H1 (cell line): ENCODE results near the gene CEACAM1. TPM values are rescaled to one million over a fixed set of nuclear protein-coding genes. Genes with fewer than 3 reads are reported as not detected.

Experiments
- CTCF ChIA-PET: fragments of 300-600 bp; sonication (Branson Sonifier 250); formaldehyde crosslinking; loops from one replicate; lab custom pipeline; 2021; ENCODE audit not compliant: partially characterized antibody; lab: Charles Lee
- POLR2A ChIA-PET: fragments of 300-600 bp; sonication (Branson Sonifier 250); formaldehyde crosslinking; loops from one replicate; lab custom pipeline; 2021; ENCODE audit warnings: inconsistent platforms; ENCODE audit not compliant: partially characterized antibody; lab: Charles Lee
- DNase-seq, 2 experiments: peaks; one replicate each; pipeline versions ENCODE4 v3.0.0 to v3.0.0-alpha.2; 2010 to 2022; ENCODE audit warnings: low spot score in 2 of 2, low read depth in 1 of 2, mixed read lengths in 1 of 2
- FAIRE-seq: peaks from 2 replicates; lab custom pipeline; 2011; peaks lifted over from hg19 to GRCh38; lab: Jason Lieb, UNC
- H2AFZ ChIP-seq: 2 replicates; pipeline ENCODE4 v1.8.1; 2012; ENCODE audit warnings: low read length, inconsistent platforms
- H2AK5ac ChIP-seq: 2 replicates; pipeline ENCODE4 v1.6.1; 2013; ENCODE audit warnings: low read depth, low read length
- H2BK120ac ChIP-seq: replicated peaks from 2 replicates; pipeline ENCODE3; 2013; ENCODE audit warnings: low read depth, low read length, inconsistent platforms
- H2BK12ac ChIP-seq: 2 replicates; pipeline ENCODE4 v1.6.1; 2013; ENCODE audit warnings: low read depth, low read length
- H2BK15ac ChIP-seq: 2 replicates; pipeline ENCODE4 v1.6.1; 2013; ENCODE audit warnings: low read length
- H2BK20ac ChIP-seq: 2 replicates; pipeline ENCODE4 v1.6.1; 2013; ENCODE audit warnings: low read length
- H2BK5ac ChIP-seq: 2 replicates; pipeline ENCODE4 v1.6.1; 2013; ENCODE audit warnings: low read depth, low read length
- H3K14ac ChIP-seq: 2 replicates; pipeline ENCODE4 v1.6.1; 2013; ENCODE audit warnings: inconsistent platforms; ENCODE audit not compliant: insufficient read length
- H3K18ac ChIP-seq: 2 replicates; pipeline ENCODE4 v1.6.1; 2013; ENCODE audit warnings: low read length; ENCODE audit errors: extremely low read depth
- H3K23ac ChIP-seq: 2 replicates; pipeline ENCODE4 v1.6.1; 2013; ENCODE audit warnings: inconsistent platforms; ENCODE audit not compliant: insufficient read length
- H3K23me2 ChIP-seq: 2 replicates; pipeline ENCODE4 v1.6.1; 2013; ENCODE audit warnings: low read depth, low read length
- H3K27ac ChIP-seq: 2 replicates; pipeline ENCODE4 v1.6.1; 2011; ENCODE audit warnings: low read depth, low read length, inconsistent platforms
- H3K27me3 ChIP-seq, 4 experiments: replicated peaks in 1 of 4; 1 replicate in 1 of 4; 2 replicates in 3 of 4; pipeline versions ENCODE4 v1.6.1 to v1.8.1; 2011 to 2013; ENCODE audit warnings: low read length in 3 of 4, mild to moderate bottlenecking in 3 of 4, inconsistent platforms in 2 of 4, mixed read lengths in 2 of 4, moderate library complexity in 1 of 4; ENCODE audit not compliant: control insufficient read depth in 3 of 4, insufficient read depth in 3 of 4; ENCODE audit errors: extremely low read depth in 1 of 4
- H3K36me3 ChIP-seq, 4 experiments: 2 replicates each; pipeline versions ENCODE4 v1.6.1 to v1.8.1; 2011 to 2013; ENCODE audit warnings: mild to moderate bottlenecking in 4 of 4, low read length in 3 of 4, moderate library complexity in 2 of 4, control low read depth in 1 of 4, inconsistent platforms in 1 of 4; ENCODE audit not compliant: insufficient read depth in 4 of 4, control insufficient read depth in 2 of 4
- H3K4ac ChIP-seq: replicated peaks from 2 replicates; pipeline ENCODE3; 2013; ENCODE audit warnings: low read length, low read depth, mixed read lengths, inconsistent platforms; ENCODE audit not compliant: insufficient read length
- H3K4me1 ChIP-seq, 4 experiments: replicated peaks in 1 of 4; 1 replicate in 1 of 4; 2 replicates in 3 of 4; pipeline versions ENCODE4 v1.6.1 to v1.8.1; 2011 to 2013; ENCODE audit warnings: low read length in 3 of 4, inconsistent platforms in 2 of 4, mixed read lengths in 1 of 4; ENCODE audit not compliant: insufficient read depth in 4 of 4, control insufficient read depth in 3 of 4
- H3K4me2 ChIP-seq, 2 experiments: 2 replicates each; pipeline versions ENCODE4 v1.6.1 to v1.8.1; 2011 to 2013; ENCODE audit warnings: low read depth in 2 of 2, low read length in 2 of 2, control low read depth in 1 of 2, inconsistent platforms in 1 of 2, mild to moderate bottlenecking in 1 of 2; ENCODE audit not compliant: insufficient read depth in 1 of 2
- H3K4me3 ChIP-seq, 4 experiments: fragments of 200-600, 300-600 bp in 1 of 4; sonication (generic), shearing (Covaris generic), sonication (Bioruptor Twin) in 1 of 4; 2 replicates each; pipeline versions ENCODE4 v1.5.1 to v1.8.1; 2011 to 2016; ENCODE audit warnings: low read length in 4 of 4, low read depth in 3 of 4, control low read depth in 2 of 4, inconsistent platforms in 2 of 4, mild to moderate bottlenecking in 2 of 4, mixed read lengths in 1 of 4, moderate library complexity in 1 of 4; ENCODE audit not compliant: insufficient read depth in 2 of 4; ENCODE audit errors: extremely low read depth in 1 of 4
- H3K56ac ChIP-seq: replicated peaks from 2 replicates; pipeline ENCODE3; 2013; ENCODE audit warnings: low read depth, mild to moderate bottlenecking, mixed read lengths, low read length, inconsistent platforms; ENCODE audit not compliant: insufficient read length
- H3K79me1 ChIP-seq: 2 replicates; pipeline ENCODE4 v1.6.1; 2013; ENCODE audit warnings: low read depth, low read length, control low read depth
- H3K79me2 ChIP-seq, 2 experiments: 2 replicates each; pipeline versions ENCODE4 v1.6.1 to v1.8.1; 2012 to 2013; ENCODE audit warnings: low read length in 2 of 2, mild to moderate bottlenecking in 2 of 2, inconsistent platforms in 1 of 2; ENCODE audit not compliant: insufficient read depth in 2 of 2, control insufficient read depth in 1 of 2
- H3K9ac ChIP-seq, 4 experiments: replicated peaks in 1 of 4; 1 replicate in 1 of 4; 2 replicates in 3 of 4; pipeline versions ENCODE4 v1.6.1 to v1.8.1; 2011 to 2013; ENCODE audit warnings: low read depth in 3 of 4, low read length in 3 of 4, control low read depth in 2 of 4, mild to moderate bottlenecking in 2 of 4, moderate library complexity in 2 of 4, inconsistent platforms in 1 of 4; ENCODE audit errors: extremely low read depth in 1 of 4
- H3K9me3 ChIP-seq, 2 experiments: 2 replicates each; pipeline versions ENCODE4 v1.6.1 to v1.8.1; 2012 to 2013; ENCODE audit warnings: mild to moderate bottlenecking in 2 of 2, moderate library complexity in 2 of 2, control low read depth in 1 of 2, inconsistent platforms in 1 of 2, low read depth in 1 of 2, low read length in 1 of 2, mixed read lengths in 1 of 2; ENCODE audit not compliant: insufficient read depth in 2 of 2
- H4K20me1 ChIP-seq, 2 experiments: replicated peaks in 1 of 2; 2 replicates each; pipeline versions ENCODE3 to v1.8.1; 2011 to 2013; ENCODE audit warnings: inconsistent platforms in 2 of 2, low read length in 2 of 2, mild to moderate bottlenecking in 1 of 2; ENCODE audit not compliant: insufficient read depth in 2 of 2, control insufficient read depth in 1 of 2
- H4K5ac ChIP-seq: 2 replicates; pipeline ENCODE4 v1.6.1; 2013; ENCODE audit warnings: low read length, low read depth, mixed read lengths, inconsistent platforms; ENCODE audit not compliant: insufficient read length
- H4K8ac ChIP-seq: 2 replicates; pipeline ENCODE4 v1.8.0; 2013; ENCODE audit warnings: mild to moderate bottlenecking, moderate library complexity, low read length, inconsistent platforms; ENCODE audit not compliant: insufficient read depth; ENCODE audit errors: extremely low read depth
- H4K91ac ChIP-seq: replicated peaks from 2 replicates; pipeline ENCODE3; 2013; ENCODE audit warnings: low read length, mixed read lengths, inconsistent platforms; ENCODE audit not compliant: insufficient read length
- BRCA1 ChIP-seq: IDR thresholded peaks from 2 replicates; pipeline ENCODE4 v1.6.1; 2012; ENCODE audit warnings: low read depth, low read length, improper control_type of control experiment
- CHD2 ChIP-seq: IDR thresholded peaks from 2 replicates; pipeline ENCODE4 v1.6.1; 2012; ENCODE audit warnings: low read length, improper control_type of control experiment
- EGR1 ChIP-seq: IDR thresholded peaks from 2 replicates; pipeline ENCODE4 v1.6.1; 2011; ENCODE audit warnings: low read depth, low read length, borderline replicate concordance
- HDAC2 ChIP-seq, 2 experiments: fragments of 300-600 bp in 1 of 2; sonication (generic) in 1 of 2; IDR thresholded peaks; 2 replicates each; pipeline ENCODE4 v1.6.1; 2011 to 2012; ENCODE audit warnings: low read depth in 2 of 2, low read length in 2 of 2, mild to moderate bottlenecking in 2 of 2, moderate library complexity in 2 of 2, borderline replicate concordance in 1 of 2, inconsistent platforms in 1 of 2
- KDM1A ChIP-seq: fragments of 200-600, 300-600 bp; sonication (generic); IDR thresholded peaks from 2 replicates; pipeline ENCODE4 v1.7.1; 2016; ENCODE audit warnings: mild to moderate bottlenecking, low read length, borderline replicate concordance
- KDM4A ChIP-seq: IDR thresholded peaks from one replicate; pipeline ENCODE4 v1.7.1; 2012; ENCODE audit warnings: low read depth, mild to moderate bottlenecking, moderate library complexity, low read length, inconsistent platforms; ENCODE audit not compliant: severe bottlenecking
- MAFK ChIP-seq: IDR thresholded peaks from 2 replicates; pipeline ENCODE4 v1.6.1; 2012; ENCODE audit warnings: low read depth, mild to moderate bottlenecking, improper control_type of control experiment, low read length
- MAX ChIP-seq: IDR thresholded peaks from 2 replicates; pipeline ENCODE4 v1.6.1; 2012; ENCODE audit warnings: inconsistent platforms
- RFX5 ChIP-seq: IDR thresholded peaks from 2 replicates; pipeline ENCODE4 v1.6.1; 2011; ENCODE audit warnings: low read depth, low read length, improper control_type of control experiment, borderline replicate concordance
- SAP30 ChIP-seq: fragments of 300-600 bp; sonication (generic); IDR thresholded peaks from 2 replicates; pipeline ENCODE4 v1.7.1; 2012; ENCODE audit warnings: low read length, moderate library complexity, mild to moderate bottlenecking, inconsistent platforms; ENCODE audit not compliant: insufficient read depth, insufficient replicate concordance
- SP4 ChIP-seq: IDR thresholded peaks from 2 replicates; pipeline ENCODE4 v1.6.1; 2012; ENCODE audit warnings: low read length, inconsistent platforms
- SRF ChIP-seq: IDR thresholded peaks from 2 replicates; pipeline ENCODE4 v1.6.1; 2011; ENCODE audit warnings: mild to moderate bottlenecking, low read depth, low read length, moderate library complexity
- YY1 ChIP-seq: IDR thresholded peaks from 2 replicates; pipeline ENCODE4 v1.6.1; 2011; ENCODE audit warnings: low read depth, mild to moderate bottlenecking, low read length
- ZNF274 ChIP-seq: IDR thresholded peaks from 2 replicates; pipeline ENCODE4 v1.7.0; 2012; ENCODE audit warnings: low read length, borderline replicate concordance; ENCODE audit errors: extremely low read depth
- WGBS, 2 experiments: shearing (Covaris generic) in 1 of 2; methylation state at CpG; one replicate each; pipeline versions ENCODE4 v1.1.6 to v1.1.7; 2013 to 2015; ENCODE audit warnings: low lambda C conversion rate in 2 of 2, mixed read lengths in 2 of 2, inconsistent platforms in 1 of 2, low coverage in 1 of 2, missing lambda C conversion rate in 1 of 2; ENCODE audit not compliant: insufficient replicate concordance in 2 of 2, insufficient coverage in 1 of 2, insufficient read length in 1 of 2; ENCODE audit errors: extremely low coverage in 1 of 2, missing lambda C conversion rate in 1 of 2; 5-methylcytosine and 5-hydroxymethylcytosine counted together
- polyA plus RNA-seq, 7 experiments: library from polyadenylated mRNA; depleted of rRNA in 3 of 7; stranded (reverse) in 5 of 7; unstranded in 2 of 7; fragments of >200 nt in 5 of 7; fragments of 200-250 nt in 2 of 7; gene quantifications; 1 replicate in 5 of 7; 2 replicates in 1 of 7; 4 replicates in 1 of 7; pipeline versions ENCODE4 v1.2.1 to v1.2.3, GENCODE V29; 2011 to 2013; ENCODE audit warnings: missing spikeins in 2 of 7, mixed read lengths in 2 of 7
- total RNA-seq: library from RNA; stranded (reverse); fragmentation: NEBNext Ultra II Directional; extraction: Animal tissue kit (Norgen Biotek cat#: 25700); gene quantifications from 2 replicates; pipeline ENCODE4 v1.2.1, GENCODE V29; 2021

The CEACAM1 gene
- total and polyA plus RNA-seq, 2 of the 8 experiments (the other 6 are each of a cell fraction or from before 2014, with no cell fraction given), result 1.8 to 3.6 TPM

- no peak overlapping the region for H2AFZ ChIP-seq
- no peak overlapping the region for H2BK5ac ChIP-seq
- H3K4me1 ChIP-seq, result 0 out of 7 replicates have a peak, but pooled peaks cover 0 to 2% (median 0%) of the 10 kb centered on the region in 4 experiments
- DNase-seq, result no peak
- no peak overlapping the region for H2BK15ac ChIP-seq
- H3K4ac ChIP-seq, result no peak overlapping the region
- H3K4me2 ChIP-seq, result no peak overlapping the region
- H2BK20ac ChIP-seq, result no peak overlapping the region
- peaks cover 4 to 11% of the 10 kb centered on the region in 2 experiments; a peak in 1 of 4 replicates for H3K9me3 ChIP-seq
- TF ChIP-seq KDM4A (no peak), EGR1 (no peak), MAFK (no peak), YY1 (no peak), CHD2 (no peak), MAX (no peak), SP4 (no peak), ZNF274 (no peak), SAP30 (no peak), KDM1A (no peak), BRCA1 (no peak), HDAC2 (IDR thresholded peaks at IDR 0.05; ENCODE audit: borderline replicate concordance in 1 of 2, low read depth in 2 of 2, low read length in 2 of 2) (no peak), RFX5 (no peak), SRF (no peak)
- TF ChIP-seq, all 59 proteins: peak for 0
- no peaks in the 10 kb centered on the region for H3K79me2 ChIP-seq
- H2AK5ac ChIP-seq, result no peak overlapping the region
- H4K91ac ChIP-seq, result no peak overlapping the region
- H3K23me2 ChIP-seq, result no peaks in the 10 kb centered on the region
- no peak overlapping the region for H2BK12ac ChIP-seq
- H3K56ac ChIP-seq, result no peak overlapping the region
- CTCF ChIA-PET, result interaction anchor here (1.0 to 1.7 kb wide), 2 partner anchors 107 to 115 kb away, joined by 3 to 5 read pairs; no protein-coding TSS in a partner anchor
- WGBS, 2 experiments, result 100% methylated on average over 3 of the region's 4 CpGs; no CpG with 5 or more reads in 1 of the 2 experiments
- H4K8ac ChIP-seq, result no peak overlapping the region
- H3K9ac ChIP-seq, result no peak overlapping the region
- H3K36me3 ChIP-seq, result no peaks in the 10 kb centered on the region
- no peak overlapping the region for H3K18ac ChIP-seq
- H3K23ac ChIP-seq, result no peak overlapping the region
- no peak overlapping the region for H3K14ac ChIP-seq
- no peak for FAIRE-seq
- H2BK120ac ChIP-seq, result no peak overlapping the region
- H4K20me1 ChIP-seq, result no peaks in the 10 kb centered on the region
- POLR2A ChIA-PET, result no interaction called here
- no peaks in the 10 kb centered on the region; a peak in 1 of 7 replicates for H3K27me3 ChIP-seq
- no peak overlapping the region for H3K27ac ChIP-seq
- no peak overlapping the region for H4K5ac ChIP-seq
- no peak overlapping the region for H3K4me3 ChIP-seq
- H3K79me1 ChIP-seq, result no peaks in the 10 kb centered on the region
Observed at GRCh38 chr19:42548552-42548951, 20.3 kb upstream of the CEACAM1 start.
